ENCODE results near the gene KCND3.

DNA sequence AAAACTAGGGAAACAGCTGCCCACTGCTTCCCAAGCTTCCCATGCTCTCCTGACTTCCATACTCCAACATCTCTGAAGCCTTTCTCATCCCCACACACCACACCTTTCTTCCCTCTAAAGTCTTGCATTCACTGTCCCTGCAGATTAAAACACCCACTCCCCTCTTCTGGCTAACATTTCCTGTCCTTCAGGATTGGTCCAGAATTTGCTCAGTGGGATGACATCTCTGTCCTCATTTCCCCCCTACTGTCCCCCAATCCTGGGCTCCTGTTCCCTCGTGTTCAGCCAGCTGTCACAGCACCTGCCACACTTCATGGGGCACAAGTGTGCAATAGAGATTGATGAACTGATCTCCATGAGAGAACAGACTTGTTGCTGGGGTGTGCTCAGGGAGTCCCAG is 82.7 kb downstream of the KCND3 start:
- TF ChIP-seq, protein P1, sequence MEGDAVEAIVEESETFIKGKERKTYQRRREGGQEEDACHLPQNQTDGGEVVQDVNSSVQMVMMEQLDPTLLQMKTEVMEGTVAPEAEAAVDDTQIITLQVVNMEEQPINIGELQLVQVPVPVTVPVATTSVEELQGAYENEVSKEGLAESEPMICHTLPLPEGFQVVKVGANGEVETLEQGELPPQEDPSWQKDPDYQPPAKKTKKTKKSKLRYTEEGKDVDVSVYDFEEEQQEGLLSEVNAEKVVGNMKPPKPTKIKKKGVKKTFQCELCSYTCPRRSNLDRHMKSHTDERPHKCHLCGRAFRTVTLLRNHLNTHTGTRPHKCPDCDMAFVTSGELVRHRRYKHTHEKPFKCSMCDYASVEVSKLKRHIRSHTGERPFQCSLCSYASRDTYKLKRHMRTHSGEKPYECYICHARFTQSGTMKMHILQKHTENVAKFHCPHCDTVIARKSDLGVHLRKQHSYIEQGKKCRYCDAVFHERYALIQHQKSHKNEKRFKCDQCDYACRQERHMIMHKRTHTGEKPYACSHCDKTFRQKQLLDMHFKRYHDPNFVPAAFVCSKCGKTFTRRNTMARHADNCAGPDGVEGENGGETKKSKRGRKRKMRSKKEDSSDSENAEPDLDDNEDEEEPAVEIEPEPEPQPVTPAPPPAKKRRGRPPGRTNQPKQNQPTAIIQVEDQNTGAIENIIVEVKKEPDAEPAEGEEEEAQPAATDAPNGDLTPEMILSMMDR (optimal IDR thresholded peaks at IDR 0.05 in 1 of 3, IDR thresholded peaks at IDR 0.05 in 1 of 3, conservative IDR thresholded peaks at IDR 0.05 in 1 of 3; ENCODE audit: extremely low read depth in 1 of 3, insufficient read depth in 2 of 3, low read length in 3 of 3), result no peak
- no peak for TF ChIP-seq EZH2 (IDR thresholded peaks at IDR 0.05; ENCODE audit: low read length)

Data from keratinocyte (primary cell).